DND-41 (cell line): ENCODE data around the gene LRRC74A.

Experiments used
- CTCF ChIP-seq: IDR thresholded peaks from 2 replicates; pipeline ENCODE4 v1.5.1; 2012; ENCODE audit warnings: borderline replicate concordance, low read length, moderate library complexity, mild to moderate bottlenecking; ENCODE audit not compliant: poor library complexity, severe bottlenecking; ENCODE audit errors: extremely low read depth
- EZH2 ChIP-seq: IDR thresholded peaks from 3 replicates; pipeline ENCODE4 v1.6.1; 2012; ENCODE audit warnings: borderline replicate concordance, low read depth, mild to moderate bottlenecking, moderate library complexity, low read length, inconsistent platforms; ENCODE audit not compliant: severe bottlenecking

DNA sequence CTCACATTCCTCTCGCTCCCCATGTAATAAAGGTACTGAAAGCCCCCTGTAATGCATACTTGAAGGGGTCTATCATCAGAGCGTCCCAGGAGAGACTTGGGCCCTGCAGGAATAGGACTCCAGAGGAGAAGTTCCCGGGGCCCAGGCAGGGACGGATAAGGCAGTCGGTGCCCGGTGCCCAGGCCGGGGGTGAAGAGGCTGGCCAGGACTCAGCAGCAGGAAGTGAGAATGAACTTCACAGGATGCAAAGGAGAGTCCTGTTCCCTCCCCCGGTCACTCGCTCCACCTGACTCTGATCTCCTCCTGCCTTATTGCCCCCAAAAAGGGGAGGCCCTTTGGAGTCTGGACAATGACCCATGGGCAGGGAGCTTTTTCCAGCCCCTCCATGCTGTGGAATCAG, 40.2 kb downstream of the LRRC74A start:
- TF ChIP-seq EZH2 = no peak
- no peak for TF ChIP-seq CTCF
